Thoracic aorta endothelial cell (primary cell): ENCODE measurements around the gene DLX1. TPM values are rescaled to one million over a fixed set of nuclear protein-coding genes. Genes with fewer than 3 reads are reported as not detected.

ENCODE experiments used
- total RNA-seq: library from RNA; depleted of rRNA; stranded (reverse); fragments of >200 nt; gene quantifications from 2 replicates; pipeline ENCODE4 v1.2.3, GENCODE V29; 2012

DLX1 gene
- 0.07 TPM in 1 of 2 replicates, not detected in the other for total RNA-seq

GRCh38 chr2:172085460-172086159 lies at the start of gene DLX1:
Gene DLX1, plus strand, starts transcription at chr2:172085507. Its CDS starts 171 bp downstream, at chr2:172085678.

GRCh38 chr2:172102391-172103359 lies 17.4 kb downstream of the DLX1 start, which contains the start of gene DLX2:
Gene DLX2, minus strand, starts transcription at chr2:172102900. Its CDS starts 362 bp downstream, at chr2:172102538.

Other genes starting within 250 kb of the DLX1 start
- 21.1 and 25.4 TPM in 2 replicates for gene SLC25A12, start 191.3 kb upstream of the DLX1 start, total RNA-seq
- 81.0 and 86.7 TPM in 2 replicates for gene HAT1, start 163.0 kb upstream of the DLX1 start, total RNA-seq
- gene METAP1D, start 85.6 kb upstream of the DLX1 start, total RNA-seq = 8.1 and 10.1 TPM in 2 replicates
- gene DLX2, start 17.4 kb downstream of the DLX1 start, total RNA-seq = not detected in 2 replicates